GM18519 (cell line): ENCODE data around the gene UBE2QL1.

ENCODE experiments used
- ATAC-seq: cut with Tn5 transposase; IDR thresholded peaks from one replicate; pipeline ENCODE4 v1.9.1; 2021; ENCODE audit warnings: mild to moderate bottlenecking, moderate library complexity; ENCODE audit not compliant: unreplicated experiment, low FRiP score

UBE2QL1 gene

GRCh38 chr5:6471252-6471651 is 22.6 kb downstream of the UBE2QL1 start:
- no peak for ATAC-seq

- no peak for ATAC-seq
Observed at GRCh38 chr5:6472792-6473191, 24.1 kb downstream of the UBE2QL1 start.

- ATAC-seq, result no peak
Observed at GRCh38 chr5:6473284-6473683, 24.6 kb downstream of the UBE2QL1 start.

GRCh38 chr5:6475626-6476312 is 27.1 kb downstream of the UBE2QL1 start:
- ATAC-seq, result no peak

GRCh38 chr5:6476313-6476661 is 27.6 kb downstream of the UBE2QL1 start:
- no peak for ATAC-seq

- no peak for ATAC-seq
Observed at GRCh38 chr5:6478793-6479192, 30.1 kb downstream of the UBE2QL1 start.

GRCh38 chr5:6480133-6481051 is 31.7 kb downstream of the UBE2QL1 start:
- ATAC-seq, result peak; percentile 37

GRCh38 chr5:6482735-6483134 is 34.1 kb downstream of the UBE2QL1 start:
- no peak for ATAC-seq

- peak; percentile 78 for ATAC-seq
Observed at GRCh38 chr5:6483880-6484382, 35.3 kb downstream of the UBE2QL1 start.

- ATAC-seq, result no peak
Observed at GRCh38 chr5:6484446-6484845, 35.8 kb downstream of the UBE2QL1 start.

GRCh38 chr5:6484899-6485298 is 36.2 kb downstream of the UBE2QL1 start:
- ATAC-seq, result no peak

GRCh38 chr5:6485441-6485840 is 36.8 kb downstream of the UBE2QL1 start:
- ATAC-seq, result no peak

GRCh38 chr5:6486074-6486473 is 37.4 kb downstream of the UBE2QL1 start:
- no peak for ATAC-seq

- ATAC-seq, result no peak
Observed at GRCh38 chr5:6487081-6487480, 38.4 kb downstream of the UBE2QL1 start.

GRCh38 chr5:6488021-6488420 is 39.4 kb downstream of the UBE2QL1 start:
- ATAC-seq, result no peak

- ATAC-seq, result no peak
Observed at GRCh38 chr5:6489643-6490185, 41.1 kb downstream of the UBE2QL1 start.

- no peak for ATAC-seq
Observed at GRCh38 chr5:6490246-6490645, 41.6 kb downstream of the UBE2QL1 start.

- no peak for ATAC-seq
Observed at GRCh38 chr5:6490693-6491092, 42.0 kb downstream of the UBE2QL1 start.

- ATAC-seq, result no peak
Observed at GRCh38 chr5:6491196-6491918, 42.7 kb downstream of the UBE2QL1 start.

- ATAC-seq, result no peak
Observed at GRCh38 chr5:6491919-6492290, 43.2 kb downstream of the UBE2QL1 start.

GRCh38 chr5:6492934-6493333 is 44.3 kb downstream of the UBE2QL1 start:
- ATAC-seq, result peak; percentile 36
